ENCODE results near the gene FAM236C. TPM values are rescaled to one million over a fixed set of nuclear protein-coding genes. Genes with fewer than 3 reads are reported as not detected.
"Not testable (repeated sequence)": the region's sequence is repeated elsewhere in the genome, so short reads cannot be mapped to it uniquely, and the experiment has no call there.

Gene FAM236C
- total RNA-seq, result not detected

GRCh38 chrX:72912315-72912714 is at the start of gene FAM236C:
TSS of gene FAM236C (plus strand) at chrX:72912615. CDS start at chrX:72912715, 100 bp downstream.
- no CpG with 5 or more reads among the region's 13 CpGs for WGBS, 2 donors
- H3K36me3 ChIP-seq; DNase-seq; intact Hi-C loops (cut with DNase I); H3K27ac ChIP-seq; H3K4me1 ChIP-seq; H3K4me3 ChIP-seq (replicated peaks in 1 of 3); H3K27me3 ChIP-seq; H3K9me3 ChIP-seq: not testable (repeated sequence)

GRCh38 chrX:72882898-72883297 is 29.5 kb upstream of the FAM236C start:
- H3K36me3 ChIP-seq; H3K27me3 ChIP-seq; H3K9me3 ChIP-seq; H3K27ac ChIP-seq; intact Hi-C loops (cut with DNase I); H3K4me1 ChIP-seq; H3K4me3 ChIP-seq (replicated peaks in 1 of 3); DNase-seq: not testable (repeated sequence)
- no CpG with 5 or more reads among the region's 2 CpGs for WGBS, 2 donors

- H3K36me3 ChIP-seq; H3K27ac ChIP-seq; H3K27me3 ChIP-seq; H3K4me3 ChIP-seq (replicated peaks in 1 of 3); intact Hi-C loops (cut with DNase I); H3K9me3 ChIP-seq; H3K4me1 ChIP-seq; DNase-seq: not testable (repeated sequence)
- no CpG with 5 or more reads among the region's 14 CpGs for WGBS, 2 donors
These were observed 22.7 kb upstream of the FAM236C start for GRCh38 chrX:72889740-72890139.

GRCh38 chrX:72916096-72916495 is 3.7 kb downstream of the FAM236C start:
- not testable (repeated sequence) for H3K27ac ChIP-seq, DNase-seq
- no CpG with 5 or more reads among the region's 5 CpGs for WGBS, 2 donors

GRCh38 chrX:72932283-72932682 is 19.9 kb downstream of the FAM236C start:
- H3K9me3 ChIP-seq; H3K27me3 ChIP-seq; intact Hi-C loops (cut with DNase I); H3K4me3 ChIP-seq (replicated peaks in 1 of 3); H3K36me3 ChIP-seq; H3K4me1 ChIP-seq; H3K27ac ChIP-seq; DNase-seq: not testable (repeated sequence)
- no CpG with 5 or more reads among the region's 1 CpG for WGBS, 2 donors

More at GRCh38 chrX:72916096-72916495, 3.7 kb downstream of the FAM236C start:
- H3K4me1 ChIP-seq; H3K4me3 ChIP-seq (replicated peaks in 1 of 3); H3K9me3 ChIP-seq; H3K27me3 ChIP-seq; H3K36me3 ChIP-seq; intact Hi-C loops (cut with DNase I): not testable (repeated sequence)

GRCh38 chrX:72936455-72936854 is 24.0 kb downstream of the FAM236C start:
- DNase-seq; H3K4me1 ChIP-seq; intact Hi-C loops (cut with DNase I); H3K27ac ChIP-seq; H3K9me3 ChIP-seq; H3K4me3 ChIP-seq (replicated peaks in 1 of 3); H3K27me3 ChIP-seq; H3K36me3 ChIP-seq: not testable (repeated sequence)
- no CpG with 5 or more reads among the region's 7 CpGs for WGBS, 2 donors

GRCh38 chrX:72936882-72937455 is 24.6 kb downstream of the FAM236C start:
- H3K9me3 ChIP-seq; H3K27ac ChIP-seq; intact Hi-C loops (cut with DNase I); H3K4me3 ChIP-seq (replicated peaks in 1 of 3); H3K27me3 ChIP-seq; DNase-seq; H3K4me1 ChIP-seq; H3K36me3 ChIP-seq: not testable (repeated sequence)
- no CpG with 5 or more reads among the region's 8 CpGs for WGBS, 2 donors

- H3K4me1 ChIP-seq; H3K36me3 ChIP-seq; intact Hi-C loops (cut with DNase I); H3K4me3 ChIP-seq (replicated peaks in 1 of 3); H3K9me3 ChIP-seq; DNase-seq; H3K27ac ChIP-seq; H3K27me3 ChIP-seq: not testable (repeated sequence)
- WGBS, 2 donors, result no CpG with 5 or more reads among the region's 15 CpGs
These were observed 25.5 kb downstream of the FAM236C start, which contains the start of gene FAM236A for GRCh38 chrX:72937906-72938305. TSS of gene FAM236A (plus strand) at chrX:72938206. CDS start at chrX:72938263, 57 bp downstream.

GRCh38 chrX:72942272-72942671 is 29.9 kb downstream of the FAM236C start:
- H3K9me3 ChIP-seq; H3K27me3 ChIP-seq; H3K4me3 ChIP-seq (replicated peaks in 1 of 3); DNase-seq; intact Hi-C loops (cut with DNase I); H3K4me1 ChIP-seq; H3K36me3 ChIP-seq; H3K27ac ChIP-seq: not testable (repeated sequence)
- WGBS, 2 donors, result no CpG with 5 or more reads among the region's 6 CpGs

GRCh38 chrX:72943035-72943818 is 30.8 kb downstream of the FAM236C start:
- H3K27me3 ChIP-seq; H3K4me1 ChIP-seq; H3K9me3 ChIP-seq; H3K27ac ChIP-seq; intact Hi-C loops (cut with DNase I); H3K4me3 ChIP-seq (replicated peaks in 1 of 3); DNase-seq; H3K36me3 ChIP-seq: not testable (repeated sequence)
- WGBS, 2 donors, result no CpG with 5 or more reads among the region's 44 CpGs

- H3K4me3 ChIP-seq (replicated peaks in 1 of 3); intact Hi-C loops (cut with DNase I); H3K4me1 ChIP-seq; DNase-seq; H3K27me3 ChIP-seq; H3K36me3 ChIP-seq; H3K9me3 ChIP-seq; H3K27ac ChIP-seq: not testable (repeated sequence)
- no CpG with 5 or more reads among the region's 15 CpGs for WGBS, 2 donors
These were observed 31.4 kb downstream of the FAM236C start, which contains the start of gene DMRTC1 for GRCh38 chrX:72943819-72944169. TSS of gene DMRTC1 (minus strand) at chrX:72943837. CDS start at chrX:72875694, 68,143 bp downstream.

- no CpG with 5 or more reads among the region's 9 CpGs for WGBS, 2 donors
- H3K4me1 ChIP-seq; intact Hi-C loops (cut with DNase I); H3K9me3 ChIP-seq; DNase-seq; H3K36me3 ChIP-seq; H3K4me3 ChIP-seq (replicated peaks in 1 of 3); H3K27me3 ChIP-seq; H3K27ac ChIP-seq: not testable (repeated sequence)
These were observed 47.6 kb downstream of the FAM236C start for GRCh38 chrX:72959971-72960370.
